NCI-H345 (cell line): ENCODE results near the gene RNF151.

Source experiments
- DNase-seq: peaks from one replicate; lab custom pipeline; 2025; lab: John Stamatoyannopoulos, UW

Gene RNF151

GRCh38 chr16:1991588-1991947, 24.9 kb downstream of the RNF151 start:
- DNase-seq, result no peak

DNA sequence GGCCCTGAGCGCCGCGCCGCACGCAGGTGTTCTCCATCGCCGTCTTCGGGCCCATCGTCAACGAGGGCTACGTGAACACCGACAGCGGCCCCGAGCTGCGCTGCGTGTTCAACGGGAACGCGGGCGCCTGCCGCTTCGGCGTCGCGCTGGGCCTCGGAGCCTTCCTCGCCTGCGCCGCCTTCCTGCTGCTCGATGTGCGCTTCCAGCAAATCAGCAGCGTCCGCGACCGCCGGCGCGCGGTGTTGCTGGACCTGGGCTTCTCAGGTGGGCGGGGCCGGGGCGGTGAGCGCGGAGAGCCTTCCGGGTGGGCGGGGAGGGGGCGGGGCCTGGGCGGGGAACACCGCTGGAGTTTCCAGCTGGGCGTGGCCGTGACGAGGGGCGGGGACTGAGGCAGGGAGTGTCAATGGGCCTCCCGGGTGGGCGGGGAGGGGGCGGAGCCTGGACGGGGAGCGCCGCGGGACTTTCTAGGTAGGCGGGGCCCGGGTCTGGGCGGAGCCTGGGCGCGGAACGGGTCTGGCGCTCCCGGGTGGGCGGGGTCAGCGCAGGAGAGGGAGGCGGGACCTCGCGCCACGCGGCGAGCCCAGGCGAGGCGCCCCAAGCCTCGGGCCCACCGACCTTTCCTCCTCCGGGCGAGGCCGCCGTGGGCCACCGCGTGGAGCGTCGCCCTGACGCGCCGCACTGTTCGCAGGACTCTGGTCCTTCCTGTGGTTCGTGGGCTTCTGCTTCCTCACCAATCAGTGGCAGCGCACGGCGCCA, 25.5 kb downstream of the RNF151 start:
- DNase-seq, result no peak

GRCh38 chr16:1992704-1993317, 26.2 kb downstream of the RNF151 start:
- DNase-seq, result no peak

DNA sequence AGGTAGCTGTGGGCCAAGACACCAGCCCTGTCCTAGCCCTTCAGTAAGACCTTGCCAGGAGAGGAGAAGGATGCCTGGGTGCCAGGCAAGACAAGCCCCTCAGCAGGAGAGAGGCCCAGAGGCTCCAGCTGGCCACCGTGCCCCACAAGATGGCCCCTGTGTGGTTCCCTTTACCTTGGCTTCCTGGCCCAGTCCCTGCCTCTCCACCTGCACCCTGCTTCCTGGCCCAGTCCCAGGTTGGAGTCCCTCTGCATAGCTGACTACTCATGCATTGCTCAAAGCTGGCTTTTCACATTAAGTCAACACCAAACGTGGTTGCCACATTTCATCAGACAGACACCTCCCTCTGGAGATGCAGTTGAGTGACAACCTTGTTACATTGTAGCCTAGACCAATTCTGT, 27.1 kb downstream of the RNF151 start:
- no peak for DNase-seq

- no peak for DNase-seq
Observed at GRCh38 chr16:1997494-1998359, 31.1 kb downstream of the RNF151 start.

- no peak for DNase-seq
Observed at GRCh38 chr16:1998360-1998835, 31.7 kb downstream of the RNF151 start.

DNA sequence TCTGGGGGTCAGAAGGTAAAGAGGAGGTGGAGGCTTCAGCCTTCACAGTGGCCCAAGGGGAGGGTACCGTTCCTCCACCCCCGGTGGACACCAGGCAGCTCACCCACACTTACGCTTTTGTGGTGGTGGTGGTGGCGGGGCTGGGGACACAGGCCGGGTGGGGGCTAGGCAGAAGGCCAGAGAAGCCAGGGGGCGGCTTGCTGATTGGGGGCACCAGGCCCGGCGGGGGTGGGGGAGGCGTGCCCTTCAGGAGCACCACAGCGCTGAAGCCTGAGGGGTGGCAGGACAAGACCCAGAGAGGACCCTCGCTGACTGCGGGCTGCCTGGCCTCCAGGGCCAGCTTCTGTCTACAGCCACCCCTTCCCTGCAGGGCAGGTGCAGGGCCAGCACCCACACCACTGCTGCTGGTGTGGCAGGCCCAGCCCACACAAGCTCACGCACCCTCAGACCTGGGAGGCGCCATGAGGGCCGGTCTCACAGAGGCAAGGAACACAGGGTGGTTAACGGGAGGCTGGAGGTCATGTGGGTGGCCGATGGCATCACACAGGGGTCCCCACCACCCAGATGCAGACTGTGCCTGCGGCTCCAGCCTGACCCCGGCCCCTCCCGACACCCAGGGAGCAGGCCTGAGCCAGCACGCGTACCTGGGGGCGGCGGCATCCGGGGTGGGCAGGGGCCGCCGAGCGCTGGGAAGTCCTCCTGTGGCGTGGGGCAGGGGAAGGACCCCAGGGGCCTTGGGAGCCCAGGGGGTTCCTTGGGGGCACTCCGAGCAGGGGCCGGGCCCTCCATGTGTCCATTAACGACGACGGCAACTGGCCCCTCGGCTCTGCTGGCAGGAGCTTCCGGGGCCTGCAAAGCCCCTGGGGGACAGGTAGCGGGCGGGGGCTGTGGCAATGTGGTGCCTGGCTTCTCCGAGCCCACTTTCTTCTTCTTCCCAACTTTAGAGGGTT, 32.5 kb downstream of the RNF151 start:
- DNase-seq, result no peak

DNA sequence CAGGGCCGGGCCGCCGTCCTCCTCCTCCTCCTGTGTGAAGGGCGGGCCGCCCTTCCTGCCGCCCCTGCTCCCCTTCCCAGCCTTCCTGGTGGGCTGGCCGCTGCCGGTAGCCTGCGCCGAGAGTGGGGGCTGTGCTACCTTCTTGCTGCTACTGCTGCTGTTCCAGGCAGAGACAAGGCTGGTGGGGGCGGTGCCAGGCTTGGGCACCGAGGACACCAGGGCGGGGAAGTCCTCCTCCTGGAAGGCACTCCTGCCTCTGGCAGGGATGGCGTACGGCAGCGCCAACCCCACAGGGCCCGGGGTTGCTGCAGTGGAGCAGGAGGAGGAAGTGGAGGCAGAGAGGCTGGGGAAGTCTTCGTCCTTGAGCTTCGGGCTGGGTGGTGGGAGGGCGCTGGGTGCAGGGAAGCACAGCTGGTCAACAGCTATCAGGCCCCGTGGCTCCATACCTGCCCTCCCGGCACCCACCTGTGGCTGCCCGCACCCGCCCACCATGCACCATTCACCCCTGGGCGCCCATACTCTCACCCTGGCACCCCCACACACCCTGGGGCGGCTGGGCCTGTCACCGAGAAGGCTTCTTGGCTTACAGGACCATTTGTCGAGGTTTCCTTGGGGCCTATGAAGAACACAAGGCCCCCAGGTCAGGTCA, 33.3 kb downstream of the RNF151 start:
- no peak for DNase-seq

DNA sequence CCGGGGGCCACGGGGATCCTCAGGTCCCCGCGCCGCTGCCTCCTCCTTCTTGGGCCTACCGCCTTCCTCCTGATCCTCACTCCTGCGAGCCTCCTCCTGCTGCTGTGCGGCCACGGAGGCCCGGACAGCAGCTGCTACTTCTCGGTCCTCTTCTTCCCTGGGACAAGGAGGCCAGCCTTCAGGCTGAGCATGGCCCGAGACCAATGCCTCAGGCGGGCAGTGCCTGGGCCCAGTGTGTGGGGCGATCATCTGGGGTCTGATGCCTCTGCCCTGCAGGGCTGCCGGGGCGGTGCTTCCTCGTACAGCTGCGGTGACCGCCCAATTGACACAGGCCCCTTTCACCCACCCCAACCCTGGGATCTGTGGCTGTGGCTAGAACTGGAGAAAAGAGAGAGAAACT, 34.4 kb downstream of the RNF151 start:
- DNase-seq, result no peak

DNA sequence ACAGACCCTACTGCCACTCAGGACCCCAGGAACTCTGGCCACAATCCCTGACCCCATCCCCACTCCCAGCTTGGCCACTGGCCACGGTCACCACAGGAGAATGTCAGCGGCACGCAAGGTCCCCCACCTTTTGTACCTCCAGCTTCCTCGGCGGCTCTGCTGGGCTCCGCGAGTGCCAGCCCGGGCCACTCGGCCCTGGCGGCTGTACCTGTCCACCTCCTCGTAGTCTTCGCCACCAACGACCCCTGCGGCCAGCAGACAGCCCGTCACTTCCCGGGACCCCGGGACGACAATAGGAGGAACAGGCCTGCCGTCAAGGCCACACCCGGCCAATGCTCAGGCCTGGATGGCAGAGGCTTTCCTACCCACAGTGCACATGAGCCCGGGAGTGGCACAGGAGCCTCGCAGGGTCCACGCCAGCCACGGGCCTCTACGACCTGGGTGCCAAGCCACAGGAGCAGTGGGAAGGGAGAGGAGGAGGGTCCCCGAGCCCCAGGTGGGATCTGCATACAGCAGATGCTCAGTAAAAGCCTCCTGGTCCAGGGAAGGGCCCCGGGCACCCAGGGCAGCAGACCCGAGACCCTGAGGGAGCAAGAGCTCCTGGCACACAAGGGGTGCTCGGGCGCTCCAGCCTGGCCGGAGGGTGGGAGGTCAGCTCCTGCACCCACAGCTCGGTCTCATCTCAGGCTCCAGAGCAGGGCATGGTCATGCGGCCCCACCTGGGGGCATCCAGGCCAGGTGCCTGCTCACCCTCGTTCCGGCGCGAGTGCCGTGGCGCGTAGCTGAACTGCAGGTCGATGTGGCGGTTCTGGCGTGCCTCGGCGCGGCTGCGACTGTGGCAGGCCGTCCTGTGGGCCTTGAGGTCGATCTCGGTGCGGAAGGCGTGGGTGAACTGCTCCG, 35.0 kb downstream of the RNF151 start:
- no peak for DNase-seq

DNA sequence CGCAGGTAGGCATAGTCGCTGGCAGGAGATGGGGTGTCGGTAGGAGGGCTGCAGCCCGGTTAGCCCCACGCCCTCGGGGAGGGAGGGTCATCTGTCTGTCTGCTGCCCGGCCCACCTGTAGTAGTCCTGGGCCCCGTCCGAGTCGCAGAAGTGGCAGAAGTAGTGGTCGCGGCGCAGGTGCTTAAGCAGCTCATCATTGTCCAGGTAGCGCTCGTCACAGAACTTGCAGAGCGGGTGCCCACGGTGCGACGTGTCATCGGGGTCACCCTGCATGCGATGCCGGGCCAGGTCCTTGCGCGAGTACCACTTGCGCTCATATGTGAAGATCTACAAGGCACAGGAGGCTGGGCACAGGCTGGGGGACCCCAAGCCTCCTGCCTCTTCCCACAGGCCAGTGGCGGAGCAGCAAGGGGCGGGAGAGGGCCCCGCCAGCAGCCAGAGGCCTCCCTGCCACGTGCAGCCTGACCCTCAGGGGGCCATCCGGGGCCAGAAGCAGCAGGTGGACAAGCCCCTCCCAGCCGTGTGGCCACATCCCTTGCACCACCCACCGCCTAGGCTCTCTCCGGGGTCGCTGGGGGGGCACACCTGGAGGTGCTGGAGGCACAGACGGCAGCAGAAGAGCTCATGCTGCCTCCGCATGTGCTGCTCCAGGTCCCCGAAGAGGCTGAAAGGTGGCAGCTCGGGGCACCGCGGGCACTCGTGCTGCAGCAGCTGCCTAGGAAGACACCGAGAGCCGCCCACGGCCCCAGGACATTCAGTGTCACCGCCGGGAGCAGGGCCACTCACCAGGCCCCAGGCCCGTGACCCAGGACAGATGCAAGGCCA, 36.0 kb downstream of the RNF151 start:
- DNase-seq, result no peak

DNA sequence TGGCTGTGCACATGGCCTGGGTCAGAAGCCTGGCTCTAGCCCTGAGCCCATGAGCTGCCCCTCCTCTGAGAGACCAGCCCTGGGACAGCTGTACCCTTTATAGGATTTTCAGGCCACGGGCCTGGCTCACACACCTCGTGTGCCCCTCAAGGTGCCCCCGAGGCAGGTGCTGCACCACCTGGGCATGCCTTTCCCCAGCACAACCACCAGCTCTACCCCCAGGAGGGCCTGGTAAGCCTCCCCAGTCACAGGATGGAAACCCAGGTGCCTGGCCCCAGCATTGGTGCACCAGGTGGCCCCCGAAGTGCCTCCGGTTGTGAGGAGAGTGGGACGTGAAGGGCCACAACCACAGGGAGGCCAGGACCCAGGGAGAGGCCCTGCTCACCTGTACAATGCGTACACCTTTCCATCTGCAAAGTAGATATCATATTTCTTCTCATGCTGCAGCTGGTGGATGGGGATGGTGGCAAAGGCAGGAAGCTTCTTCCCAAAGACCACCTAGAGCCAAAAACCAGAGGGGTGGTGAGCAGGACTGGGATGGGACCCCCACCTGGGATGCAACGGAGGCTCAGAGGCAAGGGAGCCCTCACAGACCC, 36.7 kb downstream of the RNF151 start:
- no peak for DNase-seq

- peak; percentile 94 for DNase-seq
Observed at GRCh38 chr16:2003827-2004641, 37.4 kb downstream of the RNF151 start.

DNA sequence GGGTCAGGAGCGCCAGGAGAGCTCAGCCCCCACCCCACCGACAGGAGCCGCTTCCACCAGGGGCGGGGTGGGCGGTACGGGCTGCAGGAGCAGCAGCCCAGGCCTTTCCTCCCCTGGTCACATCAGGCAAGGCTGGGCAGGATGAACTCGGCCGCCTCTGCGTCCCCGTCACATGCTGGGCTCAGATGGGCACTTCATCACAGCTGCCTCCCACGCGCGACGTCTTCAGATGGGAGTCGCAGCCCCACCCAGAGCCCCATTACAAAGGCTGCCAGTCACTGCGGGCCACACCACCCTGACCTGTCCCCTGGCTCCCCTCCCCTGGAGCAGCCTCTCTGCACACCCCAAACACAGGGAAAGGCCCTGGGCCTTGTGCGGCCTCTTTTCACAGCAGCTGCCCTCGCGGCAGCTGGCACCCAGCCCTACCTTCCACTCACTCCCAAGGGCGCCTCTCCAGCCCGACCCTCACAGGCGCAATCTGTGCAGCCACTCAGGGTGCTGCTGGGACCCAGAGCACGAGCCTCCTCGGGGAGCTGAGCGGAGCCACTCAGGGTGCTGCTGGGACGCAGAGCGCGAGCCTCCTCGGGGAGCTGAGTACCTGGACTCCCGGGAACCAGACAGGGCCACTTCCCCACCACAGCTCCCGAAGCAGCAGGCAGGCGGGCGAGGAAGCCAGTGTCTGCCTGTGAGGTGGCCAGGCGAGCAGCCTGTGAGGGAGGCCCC, 38.3 kb downstream of the RNF151 start:
- no peak for DNase-seq

GRCh38 chr16:2005646-2006045, 39.0 kb downstream of the RNF151 start:
- DNase-seq, result no peak

GRCh38 chr16:2006317-2006716, 39.7 kb downstream of the RNF151 start:
- no peak for DNase-seq
